Measurements from ENCODE around the gene ZSWIM7.

GRCh38 chr17:15972497-15972951, 27.0 kb downstream of the ZSWIM7 start:
- no peak for TF ChIP-seq CTCF (IDR thresholded peaks at IDR 0.05; ENCODE audit: borderline replicate concordance, extremely low read depth, low read length, poor library complexity, severe bottlenecking)
- no peak for TF ChIP-seq EZH2 (IDR thresholded peaks at IDR 0.05; ENCODE audit: borderline replicate concordance, low read depth, low read length, severe bottlenecking)
